ENCODE measurements around the gene PDXDC1. TPM values are rescaled to one million over a fixed set of nuclear protein-coding genes. Genes with fewer than 3 reads are reported as not detected.
A peak's percentile ranks its signal among the peaks of the same experiment; 100 is the strongest.

The PDXDC1 gene
- total RNA-seq, 1 experiment from 2014 or later, result 94.3 TPM

DNA sequence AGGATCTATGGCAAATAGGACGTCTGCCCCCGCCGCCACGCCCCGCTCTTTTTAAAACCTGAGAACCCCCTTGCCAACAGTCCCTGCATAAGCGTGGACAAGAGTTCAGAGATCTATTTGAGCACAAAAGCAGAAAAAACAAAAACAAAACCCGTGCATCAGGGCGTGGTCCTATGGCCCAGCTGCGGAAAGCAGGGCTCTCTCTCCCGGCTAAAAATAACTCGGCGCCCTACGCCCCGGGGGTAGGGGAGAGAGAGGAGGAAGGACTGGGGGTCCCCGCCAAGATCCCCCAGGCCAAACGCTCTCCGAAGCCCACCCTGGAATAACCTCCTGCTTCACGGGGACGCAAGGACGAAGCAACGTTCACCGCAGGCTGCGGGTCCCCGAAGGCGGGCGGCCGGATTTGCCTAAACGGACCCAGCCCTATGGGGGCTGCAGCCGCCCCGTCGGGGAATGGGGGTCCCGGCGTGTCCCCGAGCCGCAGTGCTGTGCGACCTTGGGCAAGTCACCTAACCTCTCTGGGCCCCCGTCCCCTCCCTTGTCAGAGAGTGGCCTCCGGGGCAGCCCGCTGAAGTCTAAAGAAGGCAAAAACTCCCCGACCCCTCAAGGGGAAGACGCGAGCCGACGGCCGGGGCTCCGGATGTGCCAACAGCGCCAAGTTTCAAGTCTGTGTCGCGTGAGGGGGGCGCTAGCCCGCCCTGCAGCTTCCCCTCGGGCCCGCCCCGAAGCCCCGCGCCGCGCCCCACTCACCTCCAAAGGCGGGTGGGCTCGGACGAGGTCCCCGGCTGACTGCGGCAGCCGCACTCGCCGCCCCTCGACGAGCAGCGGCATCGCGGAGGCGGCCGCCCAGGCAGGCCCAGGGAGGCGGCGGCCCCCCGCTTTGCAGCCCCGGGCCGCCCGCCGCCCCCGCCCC is 80.6 kb downstream of the PDXDC1 start:
- Histone ChIP-seq H3K27me3 (ENCODE audit: insufficient read depth, low read length) (no peaks in the 10 kb centered on the region), H3K4me1 (ENCODE audit: control insufficient read depth in 1 of 2, insufficient read depth in 2 of 2, low read length in 2 of 2) (peaks cover 0 to 15% of the 10 kb centered on the region in 2 experiments; a peak in 2 of 4 replicates), H3K9me3 (ENCODE audit: control insufficient read depth in 1 of 2, insufficient read depth in 1 of 2, low read depth in 1 of 2, low read length in 2 of 2) (no peaks in the 10 kb centered on the region), H3K9me2 (ENCODE audit: insufficient read depth) (no peaks in the 10 kb centered on the region), H3K79me2 (ENCODE audit: insufficient read depth, low read length) (no peaks in the 10 kb centered on the region; the same call in 1 of the 2 replicates), H3K4me3 (replicated peaks in 1 of 2; ENCODE audit: low read depth in 1 of 2, low read length in 2 of 2) (peak overlapping the region; percentile 70 to 86), H3K9ac (ENCODE audit: low read length) (peak overlapping the region; percentile 65), H3K36me3 (ENCODE audit: control insufficient read depth in 1 of 2, insufficient read depth in 2 of 2, low read length in 2 of 2) (peaks cover 10 to 12% of the 10 kb centered on the region in 2 experiments; a peak in 3 of 4 replicates), H2AFZ (ENCODE audit: low read depth, low read length, poor library complexity, severe bottlenecking) (no peak overlapping the region), H3K27ac (ENCODE audit: low read depth, low read length) (peak overlapping the region; percentile 54; the same call in 1 of the 2 replicates), H4K20me1 (ENCODE audit: insufficient read depth) (no peaks in the 10 kb centered on the region), H3K4me2 (ENCODE audit: low read length) (peak overlapping the region; percentile 96)
- no TSS peak for BruUV-seq (replicated peaks)
- ATAC-seq (peak; percentile 66), DNase-seq (ENCODE audit: low read depth, low spot score) (no peak)
- ChIA-PET POLR2A (interaction anchor here (1.2 kb wide), 1 partner anchor 39 kb away, joined by 9 read pairs; the partner anchor contains the start of gene RRN3), CTCF (no interaction called here), RAD21 (ENCODE audit: low non-redundant PET in 1 of 2, low total read pairs in 2 of 2, uncharacterized antibody in 2 of 2, unreplicated experiment in 2 of 2) (no interaction called here)
- intact Hi-C loops (cut with micrococcal nuclease), result no loop called here
- no peak for TF ChIP-seq EZH2phosphoT487 (IDR thresholded peaks at IDR 0.05; ENCODE audit: borderline replicate concordance)
- TF ChIP-seq CBX3 (IDR thresholded peaks at IDR 0.05; ENCODE audit: low read depth), result 0 out of 2 replicates have a peak, but pooled peaks have one; percentile 1
- TF ChIP-seq CTCF (IDR thresholded peaks at IDR 0.05 in 2 of 3, conservative IDR thresholded peaks at IDR 0.05 in 1 of 3; ENCODE audit: borderline replicate concordance in 1 of 3, insufficient read depth in 1 of 3, low read depth in 2 of 3, low read length in 2 of 3), result peak in 1 of 3 experiments; percentile 9; a peak in 1 of 6 replicates
- no peak; the same call in 1 of the 2 replicates for TF ChIP-seq POLR2AphosphoS5 (IDR thresholded peaks at IDR 0.05; ENCODE audit: low read depth, low read length)
- no peak for TF ChIP-seq YY1 (IDR thresholded peaks at IDR 0.05; ENCODE audit: extremely low read depth, insufficient replicate concordance, low read depth, low read length)
- TF ChIP-seq EGR1 (IDR thresholded peaks at IDR 0.05; ENCODE audit: low read depth), result no peak
- TF ChIP-seq EZH2 (IDR thresholded peaks at IDR 0.05), result no peak
- TF ChIP-seq TCF7L2 (IDR thresholded peaks at IDR 0.05; ENCODE audit: borderline replicate concordance, extremely low read depth, insufficient read depth, insufficient read length), result no peak
- no peak; the same call in 1 of the 2 replicates for TF ChIP-seq MAX (IDR thresholded peaks at IDR 0.05)
- no peak for TF ChIP-seq JUND (IDR thresholded peaks at IDR 0.05)
- no peak for TF ChIP-seq ZNF274 (IDR thresholded peaks at IDR 0.05; ENCODE audit: low read depth, low read length)
- TF ChIP-seq ELF1 (IDR thresholded peaks at IDR 0.05; ENCODE audit: borderline replicate concordance, low read depth), result no peak
- no peak for TF ChIP-seq ATF3 (IDR thresholded peaks at IDR 0.05)
- no peak for TF ChIP-seq REST (IDR thresholded peaks at IDR 0.05; ENCODE audit: low read depth)
- TF ChIP-seq SIN3A (IDR thresholded peaks at IDR 0.05; ENCODE audit: low read depth), result no peak
- peak; percentile 61 for TF ChIP-seq ZFX (IDR thresholded peaks at IDR 0.05)
- no peak for TF ChIP-seq FOSL1 (IDR thresholded peaks at IDR 0.05; ENCODE audit: low read depth)
- no peak for TF ChIP-seq SRF (IDR thresholded peaks at IDR 0.05; ENCODE audit: low read depth)
- TF ChIP-seq RAD21 (IDR thresholded peaks at IDR 0.05; ENCODE audit: low read depth), result no peak
